BJ (cell line): ENCODE measurements around the gene SUGT1. TPM values are rescaled to one million over a fixed set of nuclear protein-coding genes. Genes with fewer than 3 reads are reported as not detected.

Experiments used
- CTCF ChIA-PET: fragments of 350-600 bp; formaldehyde crosslinking; extraction: SDS; loops from one replicate; lab custom pipeline; 2021; ENCODE audit warnings: antibody characterized with exemption, inconsistent platforms; lab: Yijun Ruan, JAX
- POLR2A ChIA-PET: fragments of 300-600 bp; sonication (Branson Sonifier 250); formaldehyde crosslinking; extraction: SDS; loops from one replicate; lab custom pipeline; 2021; ENCODE audit warnings: antibody characterized with exemption; lab: Charles Lee
- DNase-seq: peaks from one replicate; pipeline ENCODE4 v3.0.0-alpha.2; 2011; ENCODE audit warnings: low read depth
- H3K27me3 ChIP-seq: 2 replicates; pipeline ENCODE4 v1.6.0; 2011; ENCODE audit warnings: low read length; ENCODE audit not compliant: control insufficient read depth, insufficient read depth
- H3K36me3 ChIP-seq: 2 replicates; pipeline ENCODE4 v1.5.1; 2011; ENCODE audit warnings: low read length; ENCODE audit not compliant: control insufficient read depth, insufficient read depth
- H3K4me3 ChIP-seq: 2 replicates; pipeline ENCODE4 v1.5.1; 2011; ENCODE audit warnings: low read depth, mild to moderate bottlenecking, control low read depth, low read length
- polyA plus RNA-seq: library from polyadenylated mRNA; depleted of rRNA; stranded (reverse); fragments of >200 nt; gene quantifications from 2 replicates; pipeline ENCODE4 v1.2.3, GENCODE V29; 2011
- TF ChIP-seq, protein P1 (sequence below): IDR thresholded peaks from 2 replicates; pipeline ENCODE4 v1.5.1; 2011; ENCODE audit warnings: low read depth, mild to moderate bottlenecking, control low read depth, inconsistent platforms, low read length, moderate library complexity; ENCODE audit not compliant: insufficient read depth

Gene SUGT1
- polyA plus RNA-seq, 1 experiment = 28.5 TPM

GRCh38 chr13:52652980-52653303, 306 bp downstream of the SUGT1 start:
- ChIA-PET CTCF (interaction anchor here (0.6 to 2.5 kb wide), 13 partner anchors 11 to 723 kb away, joined by 3 to 33 read pairs (median 4); no protein-coding TSS in a partner anchor), POLR2A (interaction anchor here (0.6 to 2.4 kb wide), 3 partner anchors 13 to 51 kb away, joined by 11 to 12 read pairs (median 11); no protein-coding TSS in a partner anchor)
- TF ChIP-seq, protein P1, sequence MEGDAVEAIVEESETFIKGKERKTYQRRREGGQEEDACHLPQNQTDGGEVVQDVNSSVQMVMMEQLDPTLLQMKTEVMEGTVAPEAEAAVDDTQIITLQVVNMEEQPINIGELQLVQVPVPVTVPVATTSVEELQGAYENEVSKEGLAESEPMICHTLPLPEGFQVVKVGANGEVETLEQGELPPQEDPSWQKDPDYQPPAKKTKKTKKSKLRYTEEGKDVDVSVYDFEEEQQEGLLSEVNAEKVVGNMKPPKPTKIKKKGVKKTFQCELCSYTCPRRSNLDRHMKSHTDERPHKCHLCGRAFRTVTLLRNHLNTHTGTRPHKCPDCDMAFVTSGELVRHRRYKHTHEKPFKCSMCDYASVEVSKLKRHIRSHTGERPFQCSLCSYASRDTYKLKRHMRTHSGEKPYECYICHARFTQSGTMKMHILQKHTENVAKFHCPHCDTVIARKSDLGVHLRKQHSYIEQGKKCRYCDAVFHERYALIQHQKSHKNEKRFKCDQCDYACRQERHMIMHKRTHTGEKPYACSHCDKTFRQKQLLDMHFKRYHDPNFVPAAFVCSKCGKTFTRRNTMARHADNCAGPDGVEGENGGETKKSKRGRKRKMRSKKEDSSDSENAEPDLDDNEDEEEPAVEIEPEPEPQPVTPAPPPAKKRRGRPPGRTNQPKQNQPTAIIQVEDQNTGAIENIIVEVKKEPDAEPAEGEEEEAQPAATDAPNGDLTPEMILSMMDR = no peak
- Histone ChIP-seq H3K36me3 (peaks cover 2% of the 10 kb centered on the region; the same call in 1 of the 2 replicates), H3K4me3 (peak overlapping the region; percentile 74), H3K27me3 (no peaks in the 10 kb centered on the region)
- DNase-seq = no peak

DNA sequence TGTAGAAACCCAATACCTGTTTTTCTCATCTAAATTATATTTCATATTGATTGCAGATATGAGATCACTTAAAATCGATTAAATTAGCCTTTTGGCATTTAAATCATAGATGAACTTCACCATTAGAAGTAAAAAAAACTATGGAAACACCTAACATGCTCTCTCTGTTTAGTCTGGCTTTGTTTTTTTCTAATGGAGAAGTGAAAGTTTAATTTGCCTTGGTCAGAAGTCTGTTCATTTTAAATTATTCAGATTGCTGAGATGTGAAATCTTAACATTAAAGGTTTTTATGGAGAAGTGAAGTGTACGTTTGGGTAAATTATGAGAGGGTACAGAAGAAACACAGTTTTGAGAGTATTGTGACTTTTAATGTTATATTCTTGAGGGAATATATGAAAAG, 6.7 kb downstream of the SUGT1 start:
- TF ChIP-seq, protein P1 = no peak
- no peak for DNase-seq
- CTCF ChIA-PET = no interaction called here
- Histone ChIP-seq H3K4me3 (no peak overlapping the region), H3K36me3 (no peaks in the 10 kb centered on the region), H3K27me3 (no peaks in the 10 kb centered on the region)
- POLR2A ChIA-PET = no interaction called here

DNA sequence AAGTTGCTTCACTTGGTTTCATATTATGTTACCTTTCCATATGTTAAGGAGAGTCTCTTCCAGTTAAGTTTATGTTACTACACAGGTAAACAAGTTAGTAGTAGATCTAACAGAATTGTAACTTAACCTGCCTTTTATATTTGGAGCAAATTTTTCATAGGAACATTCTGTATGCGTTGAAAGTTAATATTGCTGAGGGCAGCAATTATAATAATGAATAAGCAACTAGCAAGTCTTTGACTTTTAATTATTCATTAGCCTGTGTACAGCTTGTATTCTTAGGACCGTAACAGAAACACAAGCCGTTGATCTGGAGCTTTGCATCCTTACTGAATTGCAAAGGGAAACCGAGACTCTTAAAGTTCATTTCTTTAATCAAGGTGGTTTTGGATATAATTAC, 11.6 kb downstream of the SUGT1 start:
- Histone ChIP-seq H3K27me3 (no peaks in the 10 kb centered on the region), H3K36me3 (peaks cover 5% of the 10 kb centered on the region), H3K4me3 (no peak overlapping the region)
- ChIA-PET CTCF (interaction anchor here (0.6 to 5.1 kb wide), 9 partner anchors 11 to 488 kb away, joined by 3 to 33 read pairs (median 3); partner anchors contain the start of gene SUGT1), POLR2A (no interaction called here)
- TF ChIP-seq, protein P1 = no peak
- no peak for DNase-seq

DNA sequence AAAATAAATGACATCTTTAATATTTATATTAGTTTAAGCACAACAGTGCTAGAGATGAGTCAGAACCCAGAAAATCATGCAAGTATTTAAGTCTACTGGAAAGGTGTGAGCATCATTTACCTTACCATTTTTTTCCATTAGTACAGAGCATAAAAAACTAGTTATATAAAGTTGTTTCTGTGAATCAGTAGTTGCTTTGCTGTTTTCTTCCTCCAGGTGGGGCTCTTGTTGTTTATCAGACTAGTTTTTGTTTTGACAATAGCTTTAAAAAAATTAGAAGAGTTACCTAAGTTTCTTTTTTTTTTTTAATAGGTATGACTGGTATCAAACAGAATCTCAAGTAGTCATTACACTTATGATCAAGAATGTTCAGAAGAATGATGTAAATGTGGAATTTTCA, 12.7 kb downstream of the SUGT1 start:
- no peaks in the 10 kb centered on the region for H3K27me3 ChIP-seq
- TF ChIP-seq, protein P1 = peak; percentile 54
- DNase-seq = no peak
- POLR2A ChIA-PET = interaction anchor here (0.6 kb wide), 1 partner anchor 12 kb away, joined by 11 read pairs; no protein-coding TSS in a partner anchor
- no peak overlapping the region for H3K4me3 ChIP-seq
- CTCF ChIA-PET = interaction anchor here (0.6 to 5.1 kb wide), 11 partner anchors 8 to 617 kb away, joined by 3 to 33 read pairs (median 4); partner anchors contain the start of gene SUGT1
- H3K36me3 ChIP-seq = peaks cover 5% of the 10 kb centered on the region

DNA sequence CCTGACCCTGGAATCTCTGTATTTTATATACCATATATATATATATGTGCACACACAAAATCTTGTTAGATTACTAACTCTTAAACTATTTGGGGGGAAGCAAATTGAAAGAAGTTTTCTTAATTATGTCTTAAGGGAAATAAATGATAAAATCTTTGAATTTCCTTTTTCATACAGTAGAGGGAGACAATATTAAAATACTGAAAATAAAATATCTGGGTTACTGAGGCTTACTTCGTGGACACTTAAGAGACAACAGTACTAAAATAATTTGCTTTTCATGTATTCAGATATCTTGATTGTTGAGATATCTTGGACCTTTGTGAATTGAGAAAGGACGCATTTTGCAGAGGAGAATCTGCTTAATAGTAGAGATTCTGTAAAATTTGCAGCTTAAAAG, 17.0 kb downstream of the SUGT1 start:
- TF ChIP-seq, protein P1 = 0 out of 2 replicates have a peak, but pooled peaks have one; percentile 2
- Histone ChIP-seq H3K4me3 (no peak overlapping the region), H3K27me3 (no peaks in the 10 kb centered on the region), H3K36me3 (peaks cover 5% of the 10 kb centered on the region)
- no peak for DNase-seq
- ChIA-PET POLR2A (no interaction called here), CTCF (interaction anchor here (1.1 kb wide), 1 partner anchor 17 kb away, joined by 3 read pairs; the partner anchor contains the start of gene SUGT1)
